Umbilical cord (tissue), 2 donors: ENCODE measurements around the gene KIRREL2. TPM values are rescaled to one million over a fixed set of nuclear protein-coding genes. Genes with fewer than 3 reads are reported as not detected.
A peak's percentile ranks its signal among the peaks of the same experiment; 100 is the strongest.
"Not testable (repeated sequence)": the region's sequence is repeated elsewhere in the genome, so short reads cannot be mapped to it uniquely, and the experiment has no call there.

Experiments used
- DNase-seq: peaks from one replicate; pipeline ENCODE4 v3.0.0-alpha.2; 2015; ENCODE audit warnings: low spot score
- total RNA-seq: library from RNA; depleted of rRNA; stranded (reverse); fragments of >200 nt; gene quantifications from one replicate; pipeline ENCODE4 v1.2.3, GENCODE V29; 2014; ENCODE audit warnings: low replicate concordance; ENCODE audit not compliant: insufficient read depth

Gene KIRREL2
- total RNA-seq, 1 donor from 2014 or later = not detected

GRCh38 chr19:35897706-35898451 lies 41.2 kb downstream of the KIRREL2 start:
- DNase-seq = no peak

DNA sequence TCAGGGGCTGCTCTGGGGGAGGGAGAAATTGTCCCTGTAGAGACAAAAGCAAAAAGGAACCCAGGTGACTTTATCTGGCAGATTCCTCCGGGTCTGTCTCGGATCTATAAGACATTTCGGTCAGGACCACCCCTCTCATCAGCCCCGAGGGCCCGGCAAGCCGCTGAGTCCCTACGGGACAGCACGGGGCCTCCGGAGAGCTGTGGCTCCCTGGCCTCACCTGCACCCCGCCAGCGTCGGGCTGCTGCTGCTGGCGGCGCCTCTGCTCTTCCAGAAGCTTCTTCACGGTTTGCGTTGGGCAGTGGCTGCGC lies 41.7 kb downstream of the KIRREL2 start:
- DNase-seq = no peak

DNA sequence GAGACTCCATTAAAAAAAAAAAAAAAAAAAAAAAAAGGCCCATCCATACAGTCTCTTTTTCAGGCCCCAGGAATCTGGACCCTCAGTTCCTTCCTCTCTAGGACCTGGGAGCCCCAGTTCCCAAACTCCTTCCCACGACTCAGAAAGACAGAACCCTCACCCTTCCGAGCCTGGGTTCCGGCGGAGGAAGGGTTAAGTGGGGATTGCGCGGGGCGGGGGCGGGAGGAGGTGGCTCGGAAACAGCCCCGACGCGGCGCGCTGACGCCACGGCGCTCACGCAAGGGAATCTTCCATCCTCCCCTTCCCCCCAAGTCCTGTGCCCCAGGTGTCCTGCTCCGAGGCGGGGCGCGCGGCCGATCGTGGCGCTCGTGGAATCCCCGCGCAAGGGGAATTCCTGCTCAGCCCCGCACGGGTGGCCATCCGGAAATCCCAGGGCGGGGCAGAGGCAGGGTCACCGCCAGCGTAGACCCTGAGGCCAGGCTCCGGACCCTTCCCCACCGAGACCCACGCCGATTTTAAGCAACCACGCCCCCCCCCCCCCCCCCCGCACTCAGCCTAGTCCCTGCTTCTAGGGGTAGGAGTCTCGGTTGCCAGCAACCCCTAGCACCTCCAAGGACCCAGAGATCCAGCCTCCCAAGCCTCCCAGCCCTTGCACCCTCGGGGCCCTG lies 43.0 kb downstream of the KIRREL2 start:
- DNase-seq = peak; percentile 88

GRCh38 chr19:35901055-35901644 lies 44.4 kb downstream of the KIRREL2 start:
- DNase-seq = peak; percentile 69

DNA sequence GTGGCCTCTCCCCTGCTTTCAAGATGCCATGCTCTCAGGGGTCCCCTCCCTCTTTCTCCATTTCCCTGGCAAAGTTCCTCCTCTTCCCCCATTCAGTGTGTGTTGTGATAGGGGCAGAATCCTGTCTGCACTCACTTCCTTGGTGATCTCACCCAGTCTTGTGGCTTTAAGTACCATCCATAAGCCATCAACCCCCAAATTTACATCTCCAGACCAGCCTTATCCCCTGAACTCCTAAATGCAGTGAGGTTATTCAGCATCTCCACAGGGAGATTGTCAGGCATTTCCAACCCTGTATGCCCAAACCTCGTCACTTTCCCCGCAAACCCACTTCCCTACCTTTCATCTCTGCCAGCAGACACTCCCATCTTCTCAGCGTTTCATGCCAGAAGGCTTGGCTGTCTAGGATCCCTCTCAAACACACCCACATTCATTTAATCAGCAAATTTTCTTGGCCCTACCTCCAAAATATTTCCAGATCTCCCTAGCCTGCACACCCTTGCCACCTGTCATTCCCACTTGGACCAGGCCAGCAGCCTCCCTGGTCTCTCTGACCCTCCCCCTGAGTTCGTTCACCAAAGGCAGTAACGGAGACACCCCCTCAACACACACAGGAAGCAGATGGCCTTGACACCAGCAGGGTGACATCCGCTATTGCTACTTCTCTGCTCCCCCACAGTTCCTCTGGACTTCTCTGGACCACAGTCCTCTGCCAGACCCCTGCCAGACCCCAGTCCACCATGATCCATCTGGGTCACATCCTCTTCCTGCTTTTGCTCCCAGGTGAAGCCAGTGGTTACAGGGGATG lies 45.3 kb downstream of the KIRREL2 start, which contains the start of gene HCST:
Gene HCST (plus strand): TSS at position 676 of the 808 bp plus-strand sequence. CDS start 65 bp downstream, at position 741.
- DNase-seq = peak; percentile 54

DNA sequence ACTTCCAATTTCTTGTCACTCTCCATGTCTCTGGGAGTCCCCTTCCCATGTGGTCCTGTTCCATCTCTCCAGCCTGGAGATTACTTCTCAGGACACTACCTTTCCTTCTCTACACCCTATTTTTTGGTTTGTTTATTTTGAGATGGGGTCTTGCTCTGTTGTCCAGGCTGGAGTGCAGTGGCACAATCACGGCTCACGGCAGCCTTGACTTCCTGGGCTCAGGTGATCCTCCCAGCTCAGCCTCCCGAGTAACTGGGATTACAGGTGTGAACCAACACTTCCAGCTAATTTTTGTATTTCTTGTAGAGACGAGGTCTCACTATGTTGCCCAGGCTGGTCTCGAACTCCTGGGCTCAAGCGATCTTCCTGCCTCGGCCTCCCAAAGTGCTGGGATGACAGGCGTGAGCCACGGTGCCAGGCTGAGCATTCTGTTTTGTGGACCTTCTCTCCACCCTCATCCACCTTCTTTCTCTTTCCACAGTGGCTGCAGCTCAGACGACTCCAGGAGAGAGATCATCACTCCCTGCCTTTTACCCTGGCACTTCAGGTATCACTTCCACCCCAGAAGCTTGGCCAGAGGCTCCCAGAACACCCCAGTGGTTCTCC lies 46.3 kb downstream of the KIRREL2 start:
- no peak for DNase-seq

GRCh38 chr19:35903550-35904179 lies 47.0 kb downstream of the KIRREL2 start:
- peak; percentile 79 for DNase-seq

DNA sequence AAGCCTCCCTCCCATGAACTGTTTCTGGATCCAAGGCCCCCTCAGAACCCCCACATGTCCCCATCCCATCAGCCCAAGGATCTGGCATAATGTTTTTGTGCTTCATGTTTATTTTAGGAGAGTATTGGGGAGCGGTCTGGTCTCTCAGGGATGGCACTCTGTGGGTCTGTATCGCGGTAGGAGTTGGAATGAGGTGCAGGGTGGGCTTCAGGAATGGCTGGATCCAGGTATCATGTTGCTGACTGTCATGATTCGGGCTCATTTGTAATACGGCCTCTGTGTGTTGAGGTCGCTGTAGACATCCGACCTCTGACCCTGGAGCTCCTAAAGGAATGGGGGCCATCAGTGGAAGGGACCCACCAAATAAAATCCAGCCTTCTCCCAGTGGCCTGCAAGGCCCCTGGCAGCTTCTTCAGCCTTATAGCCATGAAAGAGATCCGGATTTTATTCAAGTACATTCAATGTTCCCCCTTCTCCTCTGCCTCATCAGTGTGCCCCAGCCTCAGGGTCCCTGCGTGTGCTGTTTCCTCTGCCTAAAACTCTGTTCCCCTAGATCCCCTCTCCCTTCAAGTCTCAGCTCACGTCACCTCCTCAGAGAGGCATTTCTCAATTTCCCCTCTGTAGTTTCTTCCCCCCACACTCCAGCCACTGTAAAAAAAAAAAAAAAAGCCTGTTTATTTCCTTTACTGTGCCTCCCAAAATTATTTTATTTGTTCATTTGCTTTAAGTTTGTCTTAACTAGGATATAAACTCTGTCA lies 47.8 kb downstream of the KIRREL2 start:
- DNase-seq = no peak

DNA sequence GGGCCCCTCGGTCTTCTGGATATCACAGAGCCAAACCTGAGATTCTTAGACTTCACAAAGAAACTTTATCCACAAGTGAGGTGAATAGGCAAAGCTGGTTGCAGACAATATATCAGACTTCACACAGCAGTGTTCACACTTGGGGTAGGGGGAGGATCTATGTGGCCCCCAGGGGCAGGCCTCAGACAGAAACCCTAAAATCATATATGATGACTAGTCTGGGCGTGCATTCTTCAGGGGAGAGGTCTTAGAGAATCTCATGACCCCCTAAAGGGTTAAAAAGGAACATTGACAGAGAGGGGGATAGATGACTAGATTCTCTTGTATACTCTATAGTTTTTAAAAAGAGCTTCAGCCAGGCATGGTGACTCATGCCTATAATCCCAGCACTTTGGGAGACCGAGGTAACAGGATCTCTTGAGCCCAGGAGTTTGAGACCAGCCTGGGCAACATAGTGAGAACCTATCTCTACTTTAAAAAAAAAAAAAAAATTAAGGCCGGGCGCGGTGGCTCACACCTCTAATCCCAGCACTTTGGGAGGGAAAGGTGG lies 48.5 kb downstream of the KIRREL2 start:
- DNase-seq = peak; percentile 31

- no peak for DNase-seq
These were observed 50.6 kb downstream of the KIRREL2 start for GRCh38 chr19:35907377-35907745.

DNA sequence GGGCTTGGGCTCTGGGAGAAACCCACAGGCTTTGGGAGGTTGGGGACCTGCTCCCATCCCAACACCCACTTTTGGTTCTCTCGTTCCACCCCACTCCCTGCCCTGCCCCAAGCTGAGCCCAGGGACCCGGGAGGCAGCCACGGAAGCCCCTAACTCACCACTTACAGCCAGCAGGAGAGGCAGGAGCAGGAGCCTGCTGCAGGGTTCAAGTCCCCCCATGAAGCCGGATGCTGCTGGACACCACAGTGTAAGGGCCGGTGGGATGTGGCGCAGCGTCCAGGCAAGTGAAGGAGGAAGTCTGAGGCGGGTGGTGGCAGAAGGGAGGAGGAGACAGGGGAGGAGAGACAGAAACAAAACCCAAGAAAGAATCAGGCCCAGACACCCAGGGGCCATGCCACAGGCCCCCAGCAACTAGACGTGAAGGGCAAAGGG lies 51.3 kb downstream of the KIRREL2 start, which contains the start of gene TYROBP:
Gene TYROBP (minus strand): TSS at position 286 of the 432 bp plus-strand sequence. CDS start 67 bp downstream, at position 219.
- no peak for DNase-seq

- DNase-seq = peak; percentile 63
These were observed 52.4 kb downstream of the KIRREL2 start for GRCh38 chr19:35908973-35909683.

DNA sequence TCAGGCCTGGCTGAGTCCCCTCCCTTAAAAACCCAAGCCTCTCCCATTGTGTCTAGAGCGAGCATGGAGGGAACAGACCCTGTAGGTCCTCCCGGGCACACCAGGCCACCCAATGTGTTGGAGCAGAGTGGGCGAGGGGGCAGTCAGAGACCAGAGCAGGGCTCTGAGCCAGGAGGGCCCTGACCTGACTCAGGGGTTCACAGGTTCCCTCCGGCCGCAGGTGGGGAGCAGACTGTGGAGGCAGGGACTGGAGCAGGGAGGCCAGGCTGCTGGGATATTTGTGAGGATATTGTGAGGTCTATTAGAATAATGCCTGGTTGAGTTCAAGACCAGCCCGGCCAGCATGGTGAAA lies 52.9 kb downstream of the KIRREL2 start:
- no peak for DNase-seq

DNA sequence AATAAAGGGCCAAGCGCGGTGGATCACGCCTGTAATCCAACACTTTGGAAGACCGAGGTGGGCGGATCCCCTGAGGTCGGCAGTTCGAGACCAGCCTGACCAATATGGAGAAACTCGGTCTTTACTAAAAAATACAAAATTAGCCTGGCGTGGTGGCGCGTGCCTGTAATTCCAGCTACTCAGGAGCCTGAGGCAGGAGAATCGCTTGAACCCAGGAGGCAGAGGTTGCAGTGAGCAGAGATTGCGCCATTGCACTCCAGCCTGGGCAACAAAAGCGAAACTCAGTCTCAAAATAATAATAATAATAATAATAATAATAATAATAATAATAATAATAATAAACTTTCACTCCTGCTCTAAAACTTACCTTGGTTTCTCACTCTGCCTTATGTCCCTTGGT lies 53.6 kb downstream of the KIRREL2 start:
- DNase-seq = not testable (repeated sequence)

- DNase-seq = no peak
These were observed 54.5 kb downstream of the KIRREL2 start for GRCh38 chr19:35911173-35911572.

GRCh38 chr19:35911790-35912189 lies 55.1 kb downstream of the KIRREL2 start:
- DNase-seq = no peak

DNA sequence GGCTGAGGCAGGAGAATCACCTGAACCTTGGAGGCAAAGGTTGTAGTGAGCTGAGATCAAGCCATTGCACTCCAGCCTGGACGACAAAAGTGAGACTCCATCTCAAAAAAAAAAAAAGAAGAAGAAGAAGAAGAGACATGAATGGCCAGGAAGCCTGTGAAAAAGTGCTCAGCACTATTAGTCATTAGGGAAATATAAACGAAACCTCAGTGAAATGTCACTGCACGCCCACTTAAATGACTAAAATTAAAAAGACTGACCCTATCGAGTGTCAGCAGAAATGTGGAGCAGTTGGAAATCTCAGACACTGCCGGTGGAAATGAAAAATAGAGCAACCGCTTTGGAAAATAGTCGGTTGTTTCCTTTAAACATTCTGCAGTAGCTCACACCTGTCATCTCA lies 56.9 kb downstream of the KIRREL2 start:
- DNase-seq = no peak

DNA sequence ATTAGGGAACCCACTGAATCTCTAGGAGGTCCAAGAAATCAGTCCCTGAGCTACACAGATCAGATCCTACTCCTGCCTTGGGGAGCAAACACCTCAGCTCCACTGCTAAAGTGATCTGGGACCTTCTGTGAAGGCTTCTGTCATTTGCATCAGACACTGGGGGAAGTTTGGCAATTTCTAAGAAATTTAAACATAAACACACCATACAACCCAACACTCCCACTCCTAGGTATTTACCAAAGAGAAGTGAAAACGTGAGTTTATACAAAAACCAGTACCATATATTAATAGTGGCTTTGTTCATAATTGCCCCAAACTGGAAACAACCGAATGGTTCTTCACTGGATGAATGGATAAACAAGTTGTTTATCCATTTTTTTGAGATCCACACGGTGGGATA lies 58.7 kb downstream of the KIRREL2 start:
- DNase-seq = no peak
